Body of pancreas (tissue), 4 donors: ENCODE data around the gene KIF18A. TPM values are rescaled to one million over a fixed set of nuclear protein-coding genes. Genes with fewer than 3 reads are reported as not detected.

Experiments
- ATAC-seq: fragments of 150-250 bp; one replicate; pipeline ENCODE4 v1.9.1; 2016
- DNase-seq, 4 donors: peaks; one replicate each; pipeline ENCODE4 v3.0.0-alpha.2; 2019
- H3K27ac ChIP-seq, 4 donors: fragments of 200-600 bp; sonication (generic); 1 replicate in 3 of 4; 2 replicates in 1 of 4; pipeline versions ENCODE4 v1.5.1 to v1.6.1; 2016 to 2019; ENCODE audit warnings: mild to moderate bottlenecking in 1 of 4, mixed read lengths in 1 of 4, moderate library complexity in 1 of 4
- H3K27me3 ChIP-seq, 2 donors: fragments of 200-600 bp; sonication (generic); one replicate each; pipeline ENCODE4 v1.6.0; 2016; ENCODE audit warnings: mild to moderate bottlenecking in 1 of 2
- H3K36me3 ChIP-seq, 2 donors: fragments of 200-600 bp; sonication (generic); replicated peaks in 1 of 2; 2 replicates each; pipeline ENCODE4 v1.5.1; 2016; ENCODE audit warnings: low read depth in 2 of 2; ENCODE audit not compliant: insufficient read depth in 1 of 2
- H3K4me1 ChIP-seq: fragments of 200-600 bp; sonication (generic); one replicate; pipeline ENCODE4 v1.6.0; 2016
- H3K4me3 ChIP-seq, 2 donors: fragments of 200-600 bp; sonication (generic); 1 replicate in 1 of 2; 2 replicates in 1 of 2; pipeline ENCODE4 v1.5.1; 2016 to 2019
- H3K9me3 ChIP-seq, 3 donors: fragments of 200-600 bp; sonication (generic); 1 replicate in 2 of 3; 2 replicates in 1 of 3; pipeline ENCODE4 v1.5.1; 2016
- POLR2A ChIP-seq, 3 donors: fragments of 450-650 bp; IDR thresholded peaks; one replicate each; pipeline ENCODE4 v1.6.1; 2016; ENCODE audit warnings: antibody characterized with exemption in 3 of 3, mild to moderate bottlenecking in 2 of 3
- WGBS, 2 donors: methylation state at CpG; one replicate each; pipeline ENCODE4 v1.1.5; 2017; 5-methylcytosine and 5-hydroxymethylcytosine counted together
- intact Hi-C: fragments of 100-400 bp; cut with DNase I; formaldehyde crosslinking; loops from one replicate; pipeline ENCODE4 v1.15.1; 2023
- total RNA-seq, 2 donors: library from RNA; depleted of rRNA; stranded (reverse); fragments of >200 nt; gene quantifications; one replicate each; pipeline ENCODE4 v1.1.0, GENCODE V29; 2016
- TF ChIP-seq, protein P1 (sequence below), 7 experiments: fragments of 450-650 bp in 4 of 7; fragments of 200-600 bp in 3 of 7; sonication (generic) in 3 of 7; IDR thresholded peaks; one replicate each; pipeline ENCODE4 v1.5.1; 2016 to 2019; ENCODE audit warnings: antibody characterized with exemption in 7 of 7

The KIF18A gene
- total RNA-seq, 2 donors from 2014 or later = 0.52 TPM; not detected in 1

- TF ChIP-seq POLR2A (IDR thresholded peaks at IDR 0.05) = no peak
- TF ChIP-seq, protein P1, sequence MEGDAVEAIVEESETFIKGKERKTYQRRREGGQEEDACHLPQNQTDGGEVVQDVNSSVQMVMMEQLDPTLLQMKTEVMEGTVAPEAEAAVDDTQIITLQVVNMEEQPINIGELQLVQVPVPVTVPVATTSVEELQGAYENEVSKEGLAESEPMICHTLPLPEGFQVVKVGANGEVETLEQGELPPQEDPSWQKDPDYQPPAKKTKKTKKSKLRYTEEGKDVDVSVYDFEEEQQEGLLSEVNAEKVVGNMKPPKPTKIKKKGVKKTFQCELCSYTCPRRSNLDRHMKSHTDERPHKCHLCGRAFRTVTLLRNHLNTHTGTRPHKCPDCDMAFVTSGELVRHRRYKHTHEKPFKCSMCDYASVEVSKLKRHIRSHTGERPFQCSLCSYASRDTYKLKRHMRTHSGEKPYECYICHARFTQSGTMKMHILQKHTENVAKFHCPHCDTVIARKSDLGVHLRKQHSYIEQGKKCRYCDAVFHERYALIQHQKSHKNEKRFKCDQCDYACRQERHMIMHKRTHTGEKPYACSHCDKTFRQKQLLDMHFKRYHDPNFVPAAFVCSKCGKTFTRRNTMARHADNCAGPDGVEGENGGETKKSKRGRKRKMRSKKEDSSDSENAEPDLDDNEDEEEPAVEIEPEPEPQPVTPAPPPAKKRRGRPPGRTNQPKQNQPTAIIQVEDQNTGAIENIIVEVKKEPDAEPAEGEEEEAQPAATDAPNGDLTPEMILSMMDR (IDR thresholded peaks at IDR 0.05) = no peak
- WGBS, 2 donors = 81 to 90% methylated on average over 3 of the region's 3 CpGs
- no peaks in the 10 kb centered on the region for H3K4me1 ChIP-seq
- ATAC-seq (no peak), DNase-seq (no peak)
- no peak overlapping the region for H3K27ac ChIP-seq
- no peaks in the 10 kb centered on the region for H3K27me3 ChIP-seq
- intact Hi-C loops = no loop called here
- H3K4me3 ChIP-seq = no peak overlapping the region
- no peaks in the 10 kb centered on the region for H3K9me3 ChIP-seq
- peaks cover 0 to 3% of the 10 kb centered on the region in 2 donors for H3K36me3 ChIP-seq
Observed at GRCh38 chr11:28123151-28123581, 15.2 kb upstream of the KIF18A start.

DNA sequence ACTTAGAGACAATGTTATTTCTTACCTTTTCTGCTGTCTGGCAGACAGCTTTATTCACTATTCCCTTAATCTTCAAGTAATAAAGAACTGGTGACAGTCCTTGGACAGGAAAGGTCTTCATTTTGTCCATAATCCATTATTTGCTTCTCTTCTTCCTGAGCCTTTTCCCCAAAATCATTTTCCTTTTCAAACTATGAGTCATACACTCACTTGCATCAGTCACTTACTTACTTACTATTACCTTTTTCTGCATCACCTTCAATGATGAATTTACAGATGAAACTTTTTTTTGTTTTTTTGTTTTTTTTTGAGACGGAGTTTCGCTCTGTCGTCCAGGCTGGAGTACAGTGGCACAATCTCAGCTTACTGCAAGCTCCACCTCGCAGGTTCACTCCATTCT, 9.8 kb upstream of the KIF18A start:
- Histone ChIP-seq H3K4me3 (no peak overlapping the region), H3K4me1 (no peaks in the 10 kb centered on the region), H3K27me3 (no peaks in the 10 kb centered on the region), H3K9me3 (no peaks in the 10 kb centered on the region), H3K36me3 (no peaks in the 10 kb centered on the region), H3K27ac (no peak overlapping the region)
- TF ChIP-seq, protein P1 (IDR thresholded peaks at IDR 0.05) = no peak
- no peak for TF ChIP-seq POLR2A (IDR thresholded peaks at IDR 0.05)
- intact Hi-C loops = no loop called here
- no peak for DNase-seq
- no peak for ATAC-seq
- WGBS, 2 donors = 88 to 98% methylated on average over 4 of the region's 4 CpGs

DNA sequence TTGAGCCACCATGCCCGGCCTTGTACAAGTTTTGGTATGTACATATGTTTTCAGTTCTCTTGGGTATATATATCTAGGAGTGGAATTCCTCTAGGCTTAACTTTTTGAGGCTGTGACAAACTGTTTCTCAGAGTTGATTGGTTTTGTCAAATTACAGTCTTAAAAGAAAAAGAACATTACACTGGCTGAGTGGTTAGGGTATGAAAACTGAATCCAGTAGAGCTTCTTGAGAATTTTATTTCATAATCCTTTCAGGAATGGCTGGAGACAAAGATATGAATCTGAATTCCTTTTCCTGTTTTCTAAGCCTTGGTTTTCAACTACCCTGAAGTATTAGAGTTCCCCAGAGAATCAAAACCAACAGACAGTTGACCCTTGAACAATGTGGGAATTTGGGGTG, 6.8 kb upstream of the KIF18A start:
- no peaks in the 10 kb centered on the region for H3K9me3 ChIP-seq
- DNase-seq = no peak
- H3K4me3 ChIP-seq = no peak overlapping the region
- no peak for ATAC-seq
- H3K27me3 ChIP-seq = no peaks in the 10 kb centered on the region
- no peak overlapping the region for H3K27ac ChIP-seq
- peaks cover 17% of the 10 kb centered on the region for H3K4me1 ChIP-seq
- intact Hi-C loops = no loop called here
- 80 to 100% methylated on average over 1 of the region's 1 CpG for WGBS, 2 donors
- H3K36me3 ChIP-seq = no peaks in the 10 kb centered on the region
- TF ChIP-seq, protein P1 (IDR thresholded peaks at IDR 0.05) = no peak
- no peak for TF ChIP-seq POLR2A (IDR thresholded peaks at IDR 0.05)

DNA sequence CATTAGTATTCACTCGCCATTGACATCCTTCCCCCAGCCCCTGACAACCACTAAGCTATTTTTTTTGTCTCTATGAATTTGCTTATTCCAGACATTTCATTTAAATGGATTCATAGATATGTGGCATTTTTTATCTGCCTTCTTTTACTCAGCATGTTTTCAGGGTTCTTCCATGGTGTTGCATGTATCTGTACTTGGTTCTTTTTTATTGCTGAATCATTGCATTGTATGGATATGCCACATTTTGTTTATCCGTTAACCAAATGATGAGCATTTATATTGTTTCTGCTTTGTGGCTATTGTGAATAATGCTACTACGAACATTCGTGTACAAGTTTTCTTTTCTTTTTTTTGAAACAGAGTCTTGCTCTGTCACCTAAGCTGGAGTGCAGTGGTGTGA, 6.2 kb upstream of the KIF18A start:
- peaks cover 21% of the 10 kb centered on the region for H3K4me1 ChIP-seq
- intact Hi-C loops = no loop called here
- DNase-seq (no peak), ATAC-seq (no peak)
- 94 to 97% methylated on average over 4 of the region's 4 CpGs for WGBS, 2 donors
- H3K36me3 ChIP-seq = no peaks in the 10 kb centered on the region
- TF ChIP-seq POLR2A (IDR thresholded peaks at IDR 0.05) = no peak
- TF ChIP-seq, protein P1 (IDR thresholded peaks at IDR 0.05) = no peak
- no peak overlapping the region for H3K27ac ChIP-seq
- no peaks in the 10 kb centered on the region for H3K27me3 ChIP-seq
- no peak overlapping the region for H3K4me3 ChIP-seq
- no peaks in the 10 kb centered on the region for H3K9me3 ChIP-seq

DNA sequence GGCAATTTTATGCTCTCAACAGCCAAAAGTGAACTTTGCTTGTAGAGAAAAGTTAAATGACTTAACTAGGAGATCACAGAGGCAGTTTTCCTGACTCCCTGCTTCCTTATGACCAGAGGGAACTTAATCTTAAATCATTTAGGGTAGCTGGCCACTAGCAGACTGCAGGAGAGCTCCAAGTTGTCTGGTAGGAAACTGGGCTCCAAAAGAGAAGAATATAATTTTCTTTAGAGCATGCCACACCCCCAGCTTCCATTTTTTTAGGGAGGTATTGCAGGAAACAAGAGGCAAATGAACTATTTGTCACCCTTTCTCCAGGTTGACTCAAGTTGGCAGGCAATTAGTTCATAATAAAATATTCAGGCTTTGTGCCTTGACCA, 2.9 kb upstream of the KIF18A start:
- Histone ChIP-seq H3K4me1 (peaks cover 35% of the 10 kb centered on the region), H3K36me3 (no peaks in the 10 kb centered on the region), H3K27me3 (no peaks in the 10 kb centered on the region), H3K4me3 (peak overlapping the region; percentile 21 to 39), H3K27ac (peak overlapping the region; percentile 45 to 83 (median 79)), H3K9me3 (no peaks in the 10 kb centered on the region)
- intact Hi-C loops = no loop called here
- no peak for TF ChIP-seq POLR2A (IDR thresholded peaks at IDR 0.05)
- TF ChIP-seq, protein P1 (IDR thresholded peaks at IDR 0.05) = no peak
- no peak for ATAC-seq
- DNase-seq = no peak
